ENCODE data around the gene AIMP1. TPM values are rescaled to one million over a fixed set of nuclear protein-coding genes. Genes with fewer than 3 reads are reported as not detected.
A peak's percentile ranks its signal among the peaks of the same experiment; 100 is the strongest.

AIMP1 gene
- total and polyA plus RNA-seq, 5 donors from 2014 or later: 56.7 to 104 (median 81.0) TPM

- Mint-ChIP-seq H3K27ac (no peak overlapping the region), H3K27me3 (no peaks in the 10 kb centered on the region), H3K4me3 (no peak overlapping the region), H3K4me1 (peaks cover 2 to 19% (median 8%) of the 10 kb centered on the region in 4 donors), H3K36me3 (peaks cover 25% of the 10 kb centered on the region), H3K9me3 (no peaks in the 10 kb centered on the region)
- Histone ChIP-seq H3K36me3 (ENCODE audit: control insufficient read depth, insufficient read depth, low read length) (peaks cover 16% of the 10 kb centered on the region), H3K4me1 (ENCODE audit: control insufficient read depth, insufficient read depth, low read length, poor library complexity, severe bottlenecking) (peaks cover 8% of the 10 kb centered on the region), H3K9me3 (ENCODE audit: control insufficient read depth in 2 of 2, low read length in 2 of 2) (no peaks in the 10 kb centered on the region), H3K27me3 (ENCODE audit: control insufficient read depth, insufficient read depth, low read length) (no peaks in the 10 kb centered on the region), H3K4me3 (ENCODE audit: low read depth, low read length) (no peak overlapping the region), H3K27ac (ENCODE audit: insufficient read depth, low read length, poor library complexity, severe bottlenecking) (no peak overlapping the region)
- no peak for DNase-seq
- no peak for ATAC-seq (ENCODE audit: low read depth in 2 of 2)
These were observed 29.7 kb upstream of the AIMP1 start for GRCh38 chr4:106286611-106287010.

- no peaks in the 10 kb centered on the region for H3K27me3 ChIP-seq (ENCODE audit: control insufficient read depth, insufficient read depth, low read length)
- no peak overlapping the region for H3K27ac Mint-ChIP-seq
- no peak overlapping the region for H3K4me3 Mint-ChIP-seq
- H3K27me3 Mint-ChIP-seq: no peaks in the 10 kb centered on the region
- ATAC-seq (ENCODE audit: low read depth in 2 of 2) (no peak), DNase-seq (no peak)
- H3K27ac ChIP-seq (ENCODE audit: insufficient read depth, low read length, poor library complexity, severe bottlenecking): no peak overlapping the region
- H3K36me3 Mint-ChIP-seq: peaks cover 27% of the 10 kb centered on the region
- H3K9me3 Mint-ChIP-seq: no peaks in the 10 kb centered on the region
- H3K4me1 ChIP-seq (ENCODE audit: control insufficient read depth, insufficient read depth, low read length, poor library complexity, severe bottlenecking): peaks cover 8% of the 10 kb centered on the region
- H3K4me3 ChIP-seq (ENCODE audit: low read depth, low read length): no peak overlapping the region
- peaks cover 2 to 17% (median 8%) of the 10 kb centered on the region in 4 donors for H3K4me1 Mint-ChIP-seq
- H3K36me3 ChIP-seq (ENCODE audit: control insufficient read depth, insufficient read depth, low read length): peaks cover 21% of the 10 kb centered on the region
- H3K9me3 ChIP-seq (ENCODE audit: control insufficient read depth in 2 of 2, low read length in 2 of 2): no peaks in the 10 kb centered on the region
These were observed 28.9 kb upstream of the AIMP1 start for GRCh38 chr4:106287353-106287969.

- H3K27ac Mint-ChIP-seq: no peak overlapping the region
- peaks cover 41% of the 10 kb centered on the region for H3K36me3 ChIP-seq (ENCODE audit: control insufficient read depth, insufficient read depth, low read length)
- no peaks in the 10 kb centered on the region for H3K27me3 ChIP-seq (ENCODE audit: control insufficient read depth, insufficient read depth, low read length)
- H3K4me1 Mint-ChIP-seq: peaks cover 0 to 6% (median 4%) of the 10 kb centered on the region in 4 donors
- ATAC-seq (ENCODE audit: low read depth in 2 of 2): no peak
- H3K4me3 Mint-ChIP-seq: no peak overlapping the region
- peaks cover 8% of the 10 kb centered on the region for H3K4me1 ChIP-seq (ENCODE audit: control insufficient read depth, insufficient read depth, low read length, poor library complexity, severe bottlenecking)
- no peaks in the 10 kb centered on the region for H3K27me3 Mint-ChIP-seq
- no peak overlapping the region for H3K27ac ChIP-seq (ENCODE audit: insufficient read depth, low read length, poor library complexity, severe bottlenecking)
- peaks cover 32% of the 10 kb centered on the region for H3K36me3 Mint-ChIP-seq
- H3K4me3 ChIP-seq (ENCODE audit: low read depth, low read length): no peak overlapping the region
- no peaks in the 10 kb centered on the region for H3K9me3 Mint-ChIP-seq
- no peak for DNase-seq
- H3K9me3 ChIP-seq (ENCODE audit: control insufficient read depth in 2 of 2, low read length in 2 of 2): no peaks in the 10 kb centered on the region
These were observed 26.6 kb upstream of the AIMP1 start for GRCh38 chr4:106289737-106290136.

GRCh38 chr4:106291678-106292077 is 24.7 kb upstream of the AIMP1 start:
- Histone ChIP-seq H3K9me3 (ENCODE audit: control insufficient read depth in 2 of 2, low read length in 2 of 2) (no peaks in the 10 kb centered on the region), H3K27ac (ENCODE audit: insufficient read depth, low read length, poor library complexity, severe bottlenecking) (no peak overlapping the region), H3K4me3 (ENCODE audit: low read depth, low read length) (no peak overlapping the region), H3K4me1 (ENCODE audit: control insufficient read depth, insufficient read depth, low read length, poor library complexity, severe bottlenecking) (no peaks in the 10 kb centered on the region), H3K36me3 (ENCODE audit: control insufficient read depth, insufficient read depth, low read length) (peaks cover 51% of the 10 kb centered on the region), H3K27me3 (ENCODE audit: control insufficient read depth, insufficient read depth, low read length) (no peaks in the 10 kb centered on the region)
- Mint-ChIP-seq H3K27me3 (no peaks in the 10 kb centered on the region), H3K9me3 (no peaks in the 10 kb centered on the region), H3K4me3 (no peak overlapping the region), H3K4me1 (peaks cover 0 to 7% (median 0%) of the 10 kb centered on the region in 4 donors), H3K36me3 (peaks cover 43% of the 10 kb centered on the region), H3K27ac (no peak overlapping the region)
- ATAC-seq (ENCODE audit: low read depth in 2 of 2) (no peak), DNase-seq (no peak)

GRCh38 chr4:106294062-106294461 is 22.3 kb upstream of the AIMP1 start:
- Histone ChIP-seq H3K36me3 (ENCODE audit: control insufficient read depth, insufficient read depth, low read length) (peaks cover 48% of the 10 kb centered on the region), H3K4me3 (ENCODE audit: low read depth, low read length) (no peak overlapping the region), H3K4me1 (ENCODE audit: control insufficient read depth, insufficient read depth, low read length, poor library complexity, severe bottlenecking) (no peaks in the 10 kb centered on the region), H3K27me3 (ENCODE audit: control insufficient read depth, insufficient read depth, low read length) (no peaks in the 10 kb centered on the region), H3K9me3 (ENCODE audit: control insufficient read depth in 2 of 2, low read length in 2 of 2) (no peaks in the 10 kb centered on the region), H3K27ac (ENCODE audit: insufficient read depth, low read length, poor library complexity, severe bottlenecking) (no peak overlapping the region)
- Mint-ChIP-seq H3K9me3 (no peaks in the 10 kb centered on the region), H3K4me1 (peaks cover 6 to 18% (median 9%) of the 10 kb centered on the region in 4 donors), H3K27ac (no peak overlapping the region), H3K27me3 (no peaks in the 10 kb centered on the region), H3K4me3 (no peak overlapping the region), H3K36me3 (peaks cover 40% of the 10 kb centered on the region)
- DNase-seq: no peak
- no peak for ATAC-seq (ENCODE audit: low read depth in 2 of 2)

GRCh38 chr4:106297245-106298035 is 18.9 kb upstream of the AIMP1 start:
- Histone ChIP-seq H3K27ac (ENCODE audit: insufficient read depth, low read length, poor library complexity, severe bottlenecking) (no peak overlapping the region), H3K27me3 (ENCODE audit: control insufficient read depth, insufficient read depth, low read length) (no peaks in the 10 kb centered on the region), H3K9me3 (ENCODE audit: control insufficient read depth in 2 of 2, low read length in 2 of 2) (no peaks in the 10 kb centered on the region), H3K36me3 (ENCODE audit: control insufficient read depth, insufficient read depth, low read length) (peaks cover 42% of the 10 kb centered on the region), H3K4me3 (ENCODE audit: low read depth, low read length) (no peak overlapping the region), H3K4me1 (ENCODE audit: control insufficient read depth, insufficient read depth, low read length, poor library complexity, severe bottlenecking) (no peaks in the 10 kb centered on the region)
- peaks cover 12 to 24% (median 19%) of the 10 kb centered on the region in 4 donors for H3K4me1 Mint-ChIP-seq
- DNase-seq (no peak), ATAC-seq (ENCODE audit: low read depth in 2 of 2) (no peak)
- H3K36me3 Mint-ChIP-seq: peaks cover 39% of the 10 kb centered on the region
- H3K27me3 Mint-ChIP-seq: no peaks in the 10 kb centered on the region
- peak overlapping the region in 1 of 3 donors; percentile 34 for H3K27ac Mint-ChIP-seq
- no peak overlapping the region for H3K4me3 Mint-ChIP-seq
- H3K9me3 Mint-ChIP-seq: no peaks in the 10 kb centered on the region

- no peaks in the 10 kb centered on the region for H3K27me3 ChIP-seq (ENCODE audit: control insufficient read depth, insufficient read depth, low read length)
- peaks cover 21% of the 10 kb centered on the region for H3K36me3 ChIP-seq (ENCODE audit: control insufficient read depth, insufficient read depth, low read length)
- DNase-seq (no peak), ATAC-seq (ENCODE audit: low read depth in 2 of 2) (no peak)
- H3K4me1 Mint-ChIP-seq: peaks cover 19 to 35% (median 25%) of the 10 kb centered on the region in 4 donors
- no peaks in the 10 kb centered on the region for H3K9me3 ChIP-seq (ENCODE audit: control insufficient read depth in 2 of 2, low read length in 2 of 2)
- no peaks in the 10 kb centered on the region for H3K9me3 Mint-ChIP-seq
- peak overlapping the region in 1 of 3 donors; percentile 5 for H3K27ac Mint-ChIP-seq
- H3K27me3 Mint-ChIP-seq: no peaks in the 10 kb centered on the region
- no peak overlapping the region for H3K4me3 ChIP-seq (ENCODE audit: low read depth, low read length)
- no peak overlapping the region for H3K4me3 Mint-ChIP-seq
- peaks cover 31% of the 10 kb centered on the region for H3K36me3 Mint-ChIP-seq
- H3K27ac ChIP-seq (ENCODE audit: insufficient read depth, low read length, poor library complexity, severe bottlenecking): no peak overlapping the region
- no peaks in the 10 kb centered on the region for H3K4me1 ChIP-seq (ENCODE audit: control insufficient read depth, insufficient read depth, low read length, poor library complexity, severe bottlenecking)
These were observed 16.4 kb upstream of the AIMP1 start for GRCh38 chr4:106299977-106300376.

Data from CD4-positive, CD25-positive, alpha-beta regulatory T cell (primary cell).